GOT3 (cell line): ENCODE data around the gene HSPA12B.

ENCODE experiments used
- DNase-seq: peaks from one replicate; lab custom pipeline; 2025; ENCODE audit warnings: mixed read lengths; lab: John Stamatoyannopoulos, UW

The HSPA12B gene

DNA sequence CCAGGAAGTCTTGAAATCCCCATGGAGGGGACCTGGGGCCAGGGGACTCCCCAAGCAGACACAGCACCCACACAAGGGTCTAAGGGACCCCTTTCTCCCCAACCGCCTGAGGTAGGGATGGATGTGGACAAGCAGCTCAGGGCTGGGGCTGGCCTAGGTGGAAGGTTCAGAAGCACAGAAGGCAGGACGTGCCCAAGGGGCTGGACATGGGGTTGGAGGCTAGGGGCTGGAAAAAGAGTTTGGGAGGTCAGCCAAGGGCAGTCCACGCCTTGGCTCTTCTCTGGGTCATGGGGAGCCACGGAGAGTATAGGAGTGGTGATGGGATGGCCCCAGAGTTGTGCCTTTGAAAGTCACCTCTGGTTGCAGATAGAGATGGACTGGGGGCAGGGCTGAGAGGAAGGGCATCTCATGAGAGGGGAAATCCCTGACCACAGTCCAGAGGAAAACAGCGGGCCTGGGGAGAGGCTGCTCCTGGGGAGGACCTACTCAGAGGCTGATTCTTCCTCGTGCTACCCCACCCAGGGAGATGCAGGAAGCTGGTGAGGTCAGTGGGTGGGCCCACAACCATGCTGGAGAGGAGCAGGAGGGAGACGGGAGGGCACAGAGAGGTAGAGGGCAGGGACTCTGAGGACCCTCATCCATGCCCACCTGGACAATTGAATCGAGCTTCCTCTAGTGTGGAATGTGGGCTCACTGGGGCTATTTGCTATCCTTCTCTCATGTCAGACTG, 2.5 kb upstream of the HSPA12B start:
- no peak for DNase-seq

DNA sequence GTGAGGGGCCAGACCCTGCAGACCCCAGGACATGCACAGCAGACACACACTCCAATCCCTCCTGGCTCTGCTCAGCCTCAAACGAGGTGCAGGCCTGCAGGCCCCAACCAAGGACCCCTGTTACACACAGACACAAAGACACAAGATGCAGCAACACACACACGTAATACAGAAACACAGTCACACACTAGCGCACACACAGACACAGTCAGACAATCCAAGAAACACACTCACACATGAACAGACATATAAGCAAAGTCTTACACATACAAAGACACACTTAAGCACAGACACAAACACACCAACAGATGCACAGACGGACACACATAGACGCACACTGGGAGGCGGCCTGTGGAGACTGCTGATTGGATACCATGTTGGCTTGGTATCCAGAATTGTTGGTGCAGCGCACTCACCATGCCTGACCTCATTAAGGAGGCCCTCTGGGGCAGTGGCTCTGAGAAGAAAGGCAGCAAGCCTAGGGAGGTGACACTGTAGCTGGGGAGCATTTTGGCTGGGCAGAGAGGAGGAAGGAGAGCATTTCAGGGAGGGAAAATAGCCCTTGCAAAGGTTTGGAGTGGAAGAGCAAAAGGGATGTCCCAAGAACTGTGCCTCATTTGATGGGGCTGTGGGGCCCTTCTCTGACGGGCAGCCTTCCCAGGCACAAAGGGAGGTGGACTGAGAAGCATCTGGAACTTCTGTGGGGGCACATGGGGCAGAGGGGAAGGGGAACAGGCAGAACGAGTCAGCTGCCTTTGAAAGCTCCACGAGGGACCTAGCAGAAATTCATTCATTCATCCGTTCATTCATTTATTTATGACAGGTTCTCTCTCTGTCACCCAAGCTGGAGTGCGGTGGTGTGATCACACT, 1.4 kb upstream of the HSPA12B start:
- DNase-seq = no peak

DNA sequence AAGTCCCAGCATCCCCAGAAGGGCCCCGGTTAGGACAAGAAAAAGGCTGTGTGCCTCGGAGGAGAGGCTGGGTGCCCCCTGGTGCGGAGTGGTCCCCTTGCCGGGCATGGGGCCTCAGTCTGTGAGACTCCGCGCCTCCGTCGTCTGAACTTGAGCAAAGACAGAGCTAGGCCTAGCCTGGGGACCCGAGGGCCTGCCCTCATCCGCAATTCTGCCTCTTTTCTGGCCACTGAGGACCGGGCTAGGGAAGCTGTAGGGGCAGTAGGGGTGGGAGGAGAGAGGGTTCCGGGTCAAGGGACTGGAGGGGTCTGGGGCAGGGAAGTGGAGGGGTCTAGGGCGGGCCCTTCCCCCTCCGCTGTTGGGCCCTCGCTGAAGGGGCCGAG, 550 bp upstream of the HSPA12B start:
- no peak for DNase-seq

- DNase-seq = no peak
Observed at GRCh38 chr20:3733119-3733995, 872 bp downstream of the HSPA12B start.

DNA sequence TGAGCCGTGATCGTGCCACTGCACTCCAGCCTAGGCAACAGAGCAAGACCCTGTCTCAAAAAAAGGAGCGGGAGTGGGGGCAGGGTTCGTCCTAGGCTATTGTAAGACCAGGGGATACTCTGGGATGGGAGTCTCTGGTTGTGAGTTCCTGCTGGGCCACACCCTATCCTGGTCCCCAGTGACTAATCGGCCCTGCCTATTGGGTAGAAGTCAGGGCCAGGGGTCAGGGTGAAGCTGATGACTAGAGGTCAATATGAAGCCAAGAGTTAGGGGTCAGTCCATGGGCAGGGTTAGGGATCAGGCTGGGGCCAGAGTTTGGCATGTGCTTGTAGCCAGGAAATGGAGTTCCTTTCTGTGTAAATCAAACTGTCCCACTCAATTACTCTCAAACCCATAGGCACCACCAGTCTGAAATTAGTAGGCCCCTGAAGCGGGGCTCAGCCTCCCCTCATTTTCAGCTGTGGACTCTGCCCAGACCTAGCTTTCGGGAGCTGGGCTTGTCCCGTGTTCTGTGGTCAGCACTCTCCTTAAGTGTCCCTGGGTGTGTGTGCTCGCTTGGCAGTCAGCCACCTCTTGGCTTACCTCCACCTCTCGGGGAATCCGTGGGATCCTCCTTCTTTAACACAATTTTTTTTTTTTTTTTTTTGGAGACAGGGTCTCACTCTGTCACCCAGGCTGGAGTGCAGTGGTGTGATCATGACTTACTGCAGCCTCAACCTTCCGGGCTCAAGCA, 1.8 kb downstream of the HSPA12B start:
- DNase-seq = no peak

DNA sequence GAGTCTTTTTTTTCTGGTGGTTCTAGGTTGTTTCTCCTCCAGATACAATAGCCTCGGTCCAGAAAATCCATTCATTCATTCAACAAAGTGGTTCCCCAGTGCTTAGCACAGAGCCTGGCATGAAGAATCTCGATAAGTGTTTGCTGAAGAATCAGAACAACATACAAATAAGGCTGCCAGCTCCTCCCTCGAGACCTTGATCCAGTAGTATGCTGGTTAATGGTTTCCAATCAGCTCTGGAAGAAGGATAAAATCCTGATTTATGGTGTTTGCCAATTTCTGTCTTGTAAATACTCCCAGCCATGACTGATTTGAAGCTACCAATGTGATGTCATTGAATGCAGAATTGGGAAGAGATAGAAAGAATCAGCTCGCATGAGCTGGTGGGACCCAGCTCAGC, 3.3 kb downstream of the HSPA12B start:
- DNase-seq = no peak

- no peak for DNase-seq
Observed at GRCh38 chr20:3738111-3739053, 5.9 kb downstream of the HSPA12B start.

DNA sequence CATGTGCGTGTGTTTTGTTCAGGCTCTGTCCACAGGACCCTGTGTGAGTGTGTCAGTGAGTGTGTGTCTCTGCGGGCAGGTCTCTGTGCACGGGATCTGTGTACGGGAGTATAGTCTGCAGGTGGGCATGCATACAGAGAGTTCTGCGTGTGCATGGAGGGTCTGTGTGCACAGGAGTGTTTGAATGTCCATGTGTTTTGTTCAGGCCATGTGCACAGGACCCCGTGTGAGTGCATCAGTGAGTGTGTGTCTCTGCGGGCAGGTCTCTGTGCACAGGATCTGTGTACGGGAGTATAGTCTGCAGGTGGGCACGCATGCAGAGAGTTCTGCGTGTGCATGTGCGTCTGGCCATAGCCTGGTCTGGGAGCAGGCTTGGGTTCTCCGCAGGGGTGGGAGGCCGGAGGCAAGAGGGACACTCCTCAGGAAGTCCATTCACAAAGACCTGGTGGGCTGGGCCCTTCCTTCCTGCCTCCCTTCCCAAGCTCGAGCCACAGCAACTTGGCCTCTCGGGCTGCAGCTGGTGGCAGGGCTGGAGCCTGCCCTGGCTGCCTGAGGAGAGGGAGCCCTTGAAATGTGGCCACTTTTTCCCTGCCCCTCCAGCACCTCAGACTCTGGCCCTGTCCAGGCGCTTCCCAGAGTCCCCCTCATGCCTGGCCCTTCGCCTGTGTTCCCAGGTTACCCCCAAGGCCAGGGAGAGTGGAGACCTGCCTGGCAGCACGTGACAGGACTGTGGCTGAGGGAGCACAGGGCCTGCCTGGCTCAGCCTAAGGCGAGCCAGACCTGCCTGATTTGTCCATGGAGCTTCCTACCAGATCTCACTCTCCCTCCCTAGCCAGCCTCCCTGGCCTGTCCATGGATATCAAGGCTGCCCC, 6.8 kb downstream of the HSPA12B start:
- no peak for DNase-seq

DNA sequence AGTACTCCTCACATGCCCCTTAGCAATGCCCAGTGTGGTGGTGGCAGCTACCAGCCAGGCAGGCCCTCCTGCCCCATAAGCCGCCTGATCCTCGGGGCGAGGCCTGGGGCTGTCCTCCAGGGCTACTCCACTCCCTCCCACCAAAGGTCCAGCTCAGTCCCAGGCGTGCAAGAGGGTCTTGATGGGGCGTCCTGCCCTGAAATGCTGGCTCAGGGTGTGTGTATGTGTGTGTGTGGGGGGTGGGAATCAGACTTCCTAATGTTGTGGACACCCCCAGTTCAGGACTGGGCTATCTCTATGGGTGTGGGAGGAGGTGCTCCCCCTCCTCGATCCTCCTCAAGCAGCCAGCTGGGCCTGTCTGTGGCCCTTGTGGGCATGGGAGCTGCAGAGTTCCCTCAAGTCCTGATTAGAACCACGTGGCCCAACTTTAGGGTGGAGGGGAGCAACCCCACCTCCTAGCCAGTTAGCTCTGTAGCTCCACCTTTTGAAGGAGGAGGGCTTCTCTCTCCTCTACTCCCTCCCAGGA, 7.5 kb downstream of the HSPA12B start:
- no peak for DNase-seq

GRCh38 chr20:3740615-3741301, 8.3 kb downstream of the HSPA12B start:
- no peak for DNase-seq

DNA sequence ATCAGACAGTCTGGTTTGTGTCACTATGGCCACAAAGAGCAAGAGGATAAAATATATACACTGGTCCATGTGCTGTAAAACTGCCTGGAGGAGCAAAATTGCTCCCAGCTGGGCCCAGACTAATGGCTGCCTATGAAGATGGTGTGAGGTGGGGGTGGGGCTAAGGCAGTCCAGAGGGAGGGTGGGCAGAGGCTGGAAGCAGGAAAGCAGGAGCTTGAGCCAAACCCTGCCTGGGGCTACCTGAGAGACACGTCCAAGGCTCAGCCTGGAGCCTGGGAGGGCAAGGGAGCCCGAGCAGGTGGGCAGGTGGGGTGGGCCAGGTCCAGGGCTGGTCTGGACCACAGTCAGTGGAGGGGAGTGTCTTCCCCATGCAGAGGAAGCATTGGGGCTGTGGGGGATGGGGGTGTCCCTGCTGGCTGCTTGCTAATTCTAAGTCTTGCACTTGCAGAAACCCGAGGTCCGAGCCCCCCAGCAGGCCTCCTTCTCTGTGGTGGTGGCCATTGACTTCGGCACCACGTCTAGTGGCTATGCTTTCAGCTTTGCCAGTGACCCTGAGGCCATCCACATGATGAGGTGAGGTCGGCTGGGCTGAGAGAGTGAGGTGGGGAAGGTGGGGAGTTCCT, 9.5 kb downstream of the HSPA12B start:
- DNase-seq = no peak

- no peak for DNase-seq
Observed at GRCh38 chr20:3743251-3743650, 10.8 kb downstream of the HSPA12B start.

DNA sequence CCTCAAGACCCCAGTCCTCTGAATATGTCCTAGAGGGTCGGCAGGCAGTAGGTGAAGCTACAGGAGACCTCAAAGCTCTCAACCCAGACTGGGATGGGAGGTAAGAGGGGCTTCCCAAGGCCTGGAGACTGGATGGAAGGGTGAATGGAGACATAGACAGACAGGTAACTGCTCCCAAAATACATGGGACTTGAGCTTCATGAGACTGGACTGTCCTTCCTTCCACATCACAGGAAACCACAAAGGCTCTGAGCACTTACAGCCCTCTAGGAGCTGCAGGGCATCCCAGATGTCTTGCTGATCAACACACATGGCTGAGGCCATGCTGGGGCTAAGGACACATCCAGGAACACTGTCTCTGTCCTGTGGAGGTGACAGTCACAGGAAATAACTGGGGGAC, 11.6 kb downstream of the HSPA12B start:
- no peak for DNase-seq

DNA sequence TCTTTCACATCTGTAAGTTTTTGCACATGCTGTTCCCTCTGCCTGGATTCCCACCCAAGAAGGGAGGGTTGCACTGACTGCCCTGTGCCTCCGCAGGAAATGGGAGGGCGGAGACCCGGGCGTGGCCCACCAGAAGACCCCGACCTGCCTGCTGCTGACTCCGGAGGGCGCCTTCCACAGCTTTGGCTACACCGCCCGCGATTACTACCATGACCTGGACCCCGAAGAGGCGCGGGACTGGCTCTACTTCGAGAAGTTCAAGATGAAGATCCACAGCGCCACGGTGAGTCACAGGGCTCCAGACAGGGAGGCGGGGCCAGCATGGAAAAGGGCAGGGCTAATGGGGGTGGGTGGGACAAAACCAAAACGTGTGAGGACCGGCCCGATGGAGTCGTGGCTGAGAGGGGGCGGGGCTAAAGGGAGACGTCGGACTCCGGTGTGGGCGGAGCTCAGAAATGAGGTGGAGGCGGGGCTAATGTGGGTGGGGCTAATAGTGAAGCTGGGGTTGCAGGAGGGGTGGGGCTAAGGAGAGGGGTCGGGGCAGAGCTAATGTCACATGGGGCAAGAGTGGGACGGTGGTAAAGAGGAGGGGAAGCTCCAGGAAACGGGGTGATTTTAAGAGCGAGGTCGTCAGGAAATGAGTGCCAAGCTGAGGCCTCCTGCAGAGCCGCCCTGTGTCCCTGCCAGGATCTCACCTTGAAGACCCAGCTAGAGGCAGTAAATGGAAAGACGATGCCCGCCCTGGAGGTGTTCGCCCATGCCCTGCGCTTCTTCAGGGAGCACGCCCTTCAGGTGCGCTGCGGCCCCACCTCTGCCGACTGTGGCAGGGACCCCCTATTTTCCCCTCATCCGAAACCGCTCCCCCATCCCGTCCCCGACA, 12.6 kb downstream of the HSPA12B start:
- no peak for DNase-seq

DNA sequence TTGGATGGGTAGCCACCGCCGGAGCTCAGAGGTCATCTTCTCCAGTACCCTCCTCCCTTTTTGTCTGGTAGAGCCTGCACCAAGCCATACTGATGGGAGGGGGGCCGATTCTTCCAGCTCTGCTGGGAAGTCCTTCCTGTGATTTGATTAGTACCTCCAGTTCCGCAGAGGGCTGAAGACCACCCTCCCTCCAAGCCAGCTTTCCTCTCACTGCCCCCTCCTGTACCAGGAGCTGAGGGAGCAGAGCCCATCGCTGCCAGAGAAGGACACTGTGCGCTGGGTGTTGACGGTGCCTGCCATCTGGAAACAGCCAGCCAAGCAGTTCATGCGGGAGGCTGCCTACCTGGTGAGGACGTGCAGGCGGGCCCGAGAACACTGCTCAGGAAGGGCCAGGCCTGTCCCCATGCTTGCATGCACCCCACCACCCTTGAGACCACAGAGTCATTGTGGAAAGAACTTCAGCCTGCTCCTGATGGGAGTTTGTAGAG, 13.2 kb downstream of the HSPA12B start:
- no peak for DNase-seq

DNA sequence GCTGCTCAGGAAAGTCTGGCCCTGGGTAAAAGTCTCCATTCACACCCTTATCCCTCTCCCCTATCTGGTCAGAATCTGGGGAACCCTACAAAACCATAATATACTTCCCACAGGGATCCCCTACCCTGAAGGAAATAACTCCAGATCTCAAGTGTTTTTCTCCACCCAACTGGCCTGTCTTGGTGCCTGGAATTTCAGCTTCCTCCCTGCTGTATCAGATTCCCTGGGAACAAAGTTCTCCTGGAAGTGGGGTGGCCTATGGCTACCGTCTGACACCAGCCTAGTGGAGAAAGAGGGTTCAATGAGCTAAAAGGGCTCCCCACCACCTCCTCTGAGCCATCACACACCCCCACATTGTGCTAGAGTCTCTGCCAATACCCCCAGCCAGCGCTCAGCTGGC, 15.0 kb downstream of the HSPA12B start:
- DNase-seq = no peak

DNA sequence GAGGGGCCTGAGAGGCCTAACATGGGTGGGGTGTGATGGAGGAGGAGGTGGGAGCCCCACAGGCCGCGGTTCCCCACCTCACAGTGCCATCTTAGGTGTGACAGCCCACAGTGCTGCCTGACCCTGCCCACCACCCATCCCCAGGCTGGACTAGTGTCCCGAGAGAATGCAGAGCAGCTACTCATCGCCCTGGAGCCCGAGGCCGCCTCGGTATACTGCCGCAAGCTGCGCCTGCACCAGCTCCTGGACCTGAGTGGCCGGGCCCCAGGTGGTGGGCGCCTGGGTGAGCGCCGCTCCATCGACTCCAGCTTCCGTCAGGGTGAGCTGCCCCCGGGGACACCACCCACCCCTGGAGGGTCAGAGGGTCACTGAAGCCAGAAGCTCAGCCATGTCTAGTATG, 15.6 kb downstream of the HSPA12B start:
- DNase-seq = no peak
